Measurements from ENCODE around the gene MFAP2.
"Not testable (repeated sequence)": the region's sequence is repeated elsewhere in the genome, so short reads cannot be mapped to it uniquely, and the experiment has no call there.

The MFAP2 gene

GRCh38 chr1:16961297-16962133, 18.9 kb downstream of the MFAP2 start:
- no peak for DNase-seq (ENCODE audit: low read depth)

GRCh38 chr1:16960560-16961296, 19.7 kb downstream of the MFAP2 start:
- DNase-seq (ENCODE audit: low read depth), result no peak

GRCh38 chr1:16958475-16958874, 21.9 kb downstream of the MFAP2 start:
- DNase-seq (ENCODE audit: low read depth), result no peak

GRCh38 chr1:16957731-16958130, 22.7 kb downstream of the MFAP2 start:
- DNase-seq (ENCODE audit: low read depth), result no peak

GRCh38 chr1:16956775-16957174, 23.6 kb downstream of the MFAP2 start:
- DNase-seq (ENCODE audit: low read depth), result no peak

GRCh38 chr1:16955186-16955585, 25.2 kb downstream of the MFAP2 start:
- DNase-seq (ENCODE audit: low read depth), result no peak

- no peak for DNase-seq (ENCODE audit: low read depth)
Observed at GRCh38 chr1:16954579-16954978, 25.8 kb downstream of the MFAP2 start.

- not testable (repeated sequence) for DNase-seq (ENCODE audit: low read depth)
Observed at GRCh38 chr1:16952376-16952775, 28.0 kb downstream of the MFAP2 start.

GRCh38 chr1:16949026-16949425, 31.4 kb downstream of the MFAP2 start:
- not testable (repeated sequence) for DNase-seq (ENCODE audit: low read depth)

- DNase-seq (ENCODE audit: low read depth), result not testable (repeated sequence)
Observed at GRCh38 chr1:16948282-16948891, 32.0 kb downstream of the MFAP2 start.

- DNase-seq (ENCODE audit: low read depth), result no peak
Observed at GRCh38 chr1:16946646-16947045, 33.8 kb downstream of the MFAP2 start.

- not testable (repeated sequence) for DNase-seq (ENCODE audit: low read depth)
Observed at GRCh38 chr1:16946185-16946584, 34.2 kb downstream of the MFAP2 start.

GRCh38 chr1:16945512-16945911, 34.9 kb downstream of the MFAP2 start:
- DNase-seq (ENCODE audit: low read depth), result not testable (repeated sequence)

- no peak for DNase-seq (ENCODE audit: low read depth)
Observed at GRCh38 chr1:16944038-16944437, 36.4 kb downstream of the MFAP2 start.

- DNase-seq (ENCODE audit: low read depth), result not testable (repeated sequence)
Observed at GRCh38 chr1:16939386-16940180, 40.8 kb downstream of the MFAP2 start.

GRCh38 chr1:16938351-16939321, 41.8 kb downstream of the MFAP2 start:
- DNase-seq (ENCODE audit: low read depth), result no peak

- DNase-seq (ENCODE audit: low read depth), result not testable (repeated sequence)
Observed at GRCh38 chr1:16936580-16936979, 43.8 kb downstream of the MFAP2 start.

GRCh38 chr1:16933945-16934344, 46.5 kb downstream of the MFAP2 start:
- DNase-seq (ENCODE audit: low read depth), result not testable (repeated sequence)

GRCh38 chr1:16931206-16931934, 49.0 kb downstream of the MFAP2 start:
- DNase-seq (ENCODE audit: low read depth), result not testable (repeated sequence)

Measured in non-pigmented ciliary epithelial cell (primary cell).